A673 (cell line): ENCODE measurements around the gene OSBPL3.

ENCODE experiments used
- CTCF ChIP-seq: fragments of 300-800, 200-600 bp; sonication (generic); conservative IDR thresholded peaks from 2 replicates; pipeline ENCODE4 v1.5.1; 2017; ENCODE audit warnings: low read depth, mild to moderate bottlenecking, antibody characterized with exemption, low read length, moderate library complexity, mixed read lengths
- EZH2 ChIP-seq: fragments of 200-600 bp; sonication (generic); IDR thresholded peaks from 2 replicates; pipeline ENCODE4 v1.6.1; 2017; ENCODE audit warnings: borderline replicate concordance, low read depth, mild to moderate bottlenecking, mixed read lengths, antibody characterized with exemption, low read length; ENCODE audit not compliant: poor library complexity, severe bottlenecking

DNA sequence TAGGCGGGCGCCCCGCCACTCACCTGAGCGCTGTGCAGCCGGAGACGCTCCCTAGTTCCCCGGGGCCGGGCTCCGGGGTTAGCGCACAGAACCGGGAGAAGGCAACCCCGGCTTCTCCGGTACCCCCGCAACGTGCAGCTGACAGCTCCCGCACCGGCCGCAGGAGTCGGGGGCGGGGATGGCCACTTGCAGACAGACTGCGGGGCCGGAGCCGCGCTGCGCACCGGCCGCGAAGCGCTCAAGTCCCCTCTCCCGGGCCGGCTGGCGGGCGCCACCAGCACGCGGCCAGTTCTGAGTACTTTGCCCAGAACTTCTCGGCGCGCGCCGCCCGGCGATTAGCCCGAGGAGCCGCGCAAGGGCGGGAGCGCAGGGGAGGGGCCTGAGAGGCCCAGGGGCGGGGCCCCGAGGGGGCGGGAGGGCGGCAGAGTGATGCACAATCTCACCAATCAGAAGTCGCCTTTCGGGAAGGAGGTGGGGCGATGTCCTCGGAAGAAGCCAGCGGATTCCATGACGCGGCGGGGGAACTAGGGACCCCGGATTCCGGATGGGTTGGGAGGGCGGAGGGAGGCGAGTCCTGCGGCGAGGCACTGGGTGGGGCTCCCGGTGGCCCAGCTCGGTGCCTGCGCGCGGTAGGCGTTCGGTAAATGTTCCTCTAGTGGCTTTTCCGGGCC is at the start of gene OSBPL3:
- no peak for TF ChIP-seq CTCF
- TF ChIP-seq EZH2 = no peak
